Measurements from ENCODE around the gene CAPN9. TPM values are rescaled to one million over a fixed set of nuclear protein-coding genes. Genes with fewer than 3 reads are reported as not detected.

CAPN9 gene
- total and polyA plus RNA-seq, 4 experiments from 2014 or later: 0.24 TPM; not detected in 3

DNA sequence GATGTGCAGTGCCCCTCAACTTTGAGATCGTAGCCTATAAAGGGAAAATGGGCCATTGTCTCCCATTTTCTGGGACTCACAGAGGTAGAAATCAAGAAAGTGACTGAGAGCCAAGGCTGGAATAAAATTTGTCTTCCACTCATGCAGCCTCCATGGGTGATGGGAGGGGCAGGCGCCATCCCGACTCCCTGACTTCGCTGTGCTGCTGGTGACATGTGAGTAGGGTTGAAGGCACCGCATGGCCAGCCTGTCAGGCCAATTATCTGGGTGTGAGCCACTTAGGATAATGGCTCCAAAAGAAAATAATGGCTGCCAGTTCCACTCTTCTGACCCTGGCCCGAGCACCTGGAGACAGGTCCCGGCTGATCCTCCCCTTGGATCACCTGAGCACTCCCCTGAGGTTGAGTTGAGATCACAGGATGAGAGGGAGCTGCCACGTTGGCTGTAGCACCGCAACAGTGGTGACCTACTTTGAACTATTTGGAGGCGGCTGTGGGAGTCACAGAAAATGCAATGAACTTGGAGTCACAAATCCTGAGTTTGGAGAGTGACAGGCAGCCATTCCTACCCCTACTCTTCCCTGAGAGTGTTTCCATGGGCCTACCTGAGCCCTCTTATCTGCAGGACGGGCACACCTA, 26.3 kb downstream of the CAPN9 start:
- no peak overlapping the region for H3K4me3 Mint-ChIP-seq
- H3K27me3 Mint-ChIP-seq: peaks cover 0 to 14% of the 10 kb centered on the region in 2 donors
- Histone ChIP-seq H3K4me3 (ENCODE audit: low read length in 2 of 2) (no peak overlapping the region), H3K36me3 (ENCODE audit: insufficient read depth, low read length) (no peaks in the 10 kb centered on the region), H3K9me3 (ENCODE audit: control insufficient read depth in 1 of 2, low read length in 2 of 2) (no peaks in the 10 kb centered on the region), H3K27me3 (ENCODE audit: insufficient read depth, low read length) (no peaks in the 10 kb centered on the region), H3K27ac (ENCODE audit: low read depth, low read length) (no peak overlapping the region), H3K4me1 (ENCODE audit: insufficient read depth, low read length) (no peaks in the 10 kb centered on the region)
- no peak overlapping the region for H3K27ac Mint-ChIP-seq
- ChIA-PET POLR2A (ENCODE audit: partially characterized antibody) (no interaction called here), CTCF (ENCODE audit: partially characterized antibody) (interaction anchor here (1.5 kb wide), 1 partner anchor 8 kb away, joined by 4 read pairs; no protein-coding TSS in a partner anchor)
- no peaks in the 10 kb centered on the region for H3K36me3 Mint-ChIP-seq
- H3K4me1 Mint-ChIP-seq: no peaks in the 10 kb centered on the region
- intact Hi-C loops (cut with micrococcal nuclease): no loop called here
- no peak for DNase-seq
- peaks cover 0 to 6% (median 0%) of the 10 kb centered on the region in 8 donors for H3K9me3 Mint-ChIP-seq

DNA sequence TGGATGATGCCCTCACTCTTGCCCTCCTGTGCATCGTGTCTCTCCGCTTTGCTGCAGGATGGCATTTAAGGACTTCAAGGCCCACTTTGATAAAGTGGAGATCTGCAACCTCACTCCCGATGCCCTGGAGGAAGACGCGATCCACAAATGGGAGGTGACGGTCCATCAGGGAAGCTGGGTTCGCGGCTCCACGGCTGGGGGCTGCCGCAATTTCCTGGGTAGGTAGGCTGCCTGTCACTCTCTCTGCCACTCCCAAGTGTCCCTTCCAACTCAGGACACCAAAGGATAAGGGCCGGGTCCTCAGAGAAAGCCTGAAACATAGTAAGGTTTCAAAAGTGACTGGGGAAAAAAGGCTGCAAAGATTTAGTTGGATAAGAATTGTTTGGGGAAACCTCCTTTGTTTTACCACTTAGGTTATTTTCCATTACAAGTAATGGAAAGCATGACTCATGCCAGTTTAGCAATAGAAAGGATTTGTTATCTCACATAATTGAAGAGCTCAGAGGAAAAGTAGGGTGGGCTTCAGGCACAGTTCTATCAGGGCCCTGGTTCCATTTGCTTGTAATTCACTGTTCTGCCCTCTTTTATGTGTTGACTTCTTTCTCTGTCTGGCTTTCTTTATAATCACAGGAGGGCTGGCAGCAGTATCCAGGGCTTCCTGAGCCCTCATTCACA, 31.9 kb downstream of the CAPN9 start:
- H3K27ac ChIP-seq (ENCODE audit: low read depth, low read length): no peak overlapping the region
- intact Hi-C loops (cut with micrococcal nuclease): no loop called here
- no peaks in the 10 kb centered on the region for H3K4me1 ChIP-seq (ENCODE audit: insufficient read depth, low read length)
- no peak overlapping the region for H3K27ac Mint-ChIP-seq
- H3K9me3 Mint-ChIP-seq: peaks cover 0 to 3% (median 0%) of the 10 kb centered on the region in 8 donors
- no peak overlapping the region for H3K4me3 ChIP-seq (ENCODE audit: low read length in 2 of 2)
- DNase-seq: no peak
- H3K4me1 Mint-ChIP-seq: no peaks in the 10 kb centered on the region
- ChIA-PET POLR2A (ENCODE audit: partially characterized antibody) (no interaction called here), CTCF (ENCODE audit: partially characterized antibody) (no interaction called here)
- H3K4me3 Mint-ChIP-seq: no peak overlapping the region
- no peaks in the 10 kb centered on the region for H3K27me3 ChIP-seq (ENCODE audit: insufficient read depth, low read length)
- H3K9me3 ChIP-seq (ENCODE audit: control insufficient read depth in 1 of 2, low read length in 2 of 2): no peaks in the 10 kb centered on the region
- H3K36me3 Mint-ChIP-seq: no peaks in the 10 kb centered on the region
- H3K36me3 ChIP-seq (ENCODE audit: insufficient read depth, low read length): no peaks in the 10 kb centered on the region
- H3K27me3 Mint-ChIP-seq: peaks cover 2 to 11% of the 10 kb centered on the region in 2 donors

DNA sequence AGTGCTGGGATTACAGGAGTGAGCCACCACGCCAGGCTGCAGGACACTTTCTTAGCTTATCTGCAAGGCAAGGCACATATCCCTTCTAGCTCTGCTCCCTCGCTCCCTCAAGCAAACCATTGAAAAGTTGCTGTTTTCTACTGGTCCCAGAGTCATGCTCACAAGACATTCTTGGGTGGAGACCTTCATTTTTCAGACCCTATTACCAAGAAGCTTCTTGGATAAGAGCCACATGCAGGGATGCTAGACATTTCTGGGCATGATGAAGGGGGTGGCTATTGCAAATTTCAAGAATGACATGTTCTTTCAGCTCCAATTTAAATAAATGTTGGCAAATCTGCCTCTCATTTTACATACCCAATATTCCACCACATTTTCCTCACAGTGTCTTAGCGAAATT, 33.9 kb downstream of the CAPN9 start:
- intact Hi-C loops (cut with micrococcal nuclease): no loop called here
- ChIA-PET POLR2A (ENCODE audit: partially characterized antibody) (no interaction called here), CTCF (ENCODE audit: partially characterized antibody) (interaction anchor here (1.1 kb wide), 1 partner anchor 8 kb away, joined by 4 read pairs; no protein-coding TSS in a partner anchor)
- Histone ChIP-seq H3K4me1 (ENCODE audit: insufficient read depth, low read length) (no peaks in the 10 kb centered on the region), H3K27me3 (ENCODE audit: insufficient read depth, low read length) (no peaks in the 10 kb centered on the region), H3K4me3 (ENCODE audit: low read length in 2 of 2) (no peak overlapping the region), H3K9me3 (ENCODE audit: control insufficient read depth in 1 of 2, low read length in 2 of 2) (no peaks in the 10 kb centered on the region), H3K36me3 (ENCODE audit: insufficient read depth, low read length) (no peaks in the 10 kb centered on the region), H3K27ac (ENCODE audit: low read depth, low read length) (no peak overlapping the region)
- Mint-ChIP-seq H3K4me3 (no peak overlapping the region), H3K36me3 (no peaks in the 10 kb centered on the region), H3K4me1 (no peaks in the 10 kb centered on the region), H3K27ac (no peak overlapping the region), H3K27me3 (peaks cover 2 to 10% of the 10 kb centered on the region in 2 donors), H3K9me3 (peaks cover 0 to under 1% (median 0%) of the 10 kb centered on the region in 8 donors)
- DNase-seq: no peak

DNA sequence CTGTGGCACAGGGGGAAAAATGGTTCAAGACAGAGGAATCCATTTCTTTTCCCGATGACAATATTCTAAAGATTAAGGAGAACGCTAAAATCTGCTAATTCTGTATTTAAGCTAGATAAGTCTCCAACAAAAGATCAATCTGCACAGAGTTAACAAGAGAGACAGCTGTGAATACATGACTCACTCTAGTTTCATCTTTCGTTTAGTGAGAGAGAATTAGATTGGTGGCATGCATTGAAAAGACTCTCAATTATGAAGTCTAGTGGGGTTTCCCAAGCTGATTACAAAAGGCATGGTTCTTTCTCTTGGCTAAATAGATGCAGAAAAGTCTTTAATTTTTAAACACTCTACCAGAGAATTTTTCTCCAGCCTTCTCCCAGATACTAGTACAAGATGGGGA, 34.4 kb downstream of the CAPN9 start:
- H3K36me3 Mint-ChIP-seq: no peaks in the 10 kb centered on the region
- no peak overlapping the region for H3K27ac Mint-ChIP-seq
- no peaks in the 10 kb centered on the region for H3K9me3 Mint-ChIP-seq
- DNase-seq: no peak
- no peak overlapping the region for H3K27ac ChIP-seq (ENCODE audit: low read depth, low read length)
- H3K4me1 ChIP-seq (ENCODE audit: insufficient read depth, low read length): no peaks in the 10 kb centered on the region
- H3K27me3 ChIP-seq (ENCODE audit: insufficient read depth, low read length): no peaks in the 10 kb centered on the region
- H3K4me1 Mint-ChIP-seq: no peaks in the 10 kb centered on the region
- H3K4me3 ChIP-seq (ENCODE audit: low read length in 2 of 2): no peak overlapping the region
- no peak overlapping the region for H3K4me3 Mint-ChIP-seq
- ChIA-PET POLR2A (ENCODE audit: partially characterized antibody) (no interaction called here), CTCF (ENCODE audit: partially characterized antibody) (interaction anchor here (1.1 kb wide), 1 partner anchor 9 kb away, joined by 4 read pairs; no protein-coding TSS in a partner anchor)
- no peaks in the 10 kb centered on the region for H3K9me3 ChIP-seq (ENCODE audit: control insufficient read depth in 1 of 2, low read length in 2 of 2)
- H3K36me3 ChIP-seq (ENCODE audit: insufficient read depth, low read length): no peaks in the 10 kb centered on the region
- peaks cover 2 to 6% of the 10 kb centered on the region in 2 donors for H3K27me3 Mint-ChIP-seq
- intact Hi-C loops (cut with micrococcal nuclease): no loop called here

DNA sequence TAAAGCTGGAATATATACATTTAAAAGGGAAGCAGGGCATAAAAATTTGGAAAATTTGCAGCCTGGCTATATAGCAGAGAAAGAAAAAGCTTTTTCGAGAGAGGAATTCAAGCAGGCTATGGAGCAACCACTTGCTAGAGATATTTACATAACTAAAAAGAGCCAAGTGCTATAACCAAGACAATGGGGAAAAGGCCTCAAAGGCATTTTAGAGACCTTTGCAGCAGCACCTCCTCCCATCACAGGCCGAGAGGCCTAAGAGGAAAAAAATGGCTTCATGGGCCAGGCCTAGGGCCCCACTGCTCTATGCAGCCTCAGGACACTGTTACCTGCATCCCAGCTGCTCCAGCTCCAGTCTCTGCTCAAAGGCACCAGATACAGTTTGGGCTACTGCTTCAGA, 37.0 kb downstream of the CAPN9 start:
- Histone ChIP-seq H3K4me1 (ENCODE audit: insufficient read depth, low read length) (no peaks in the 10 kb centered on the region), H3K4me3 (ENCODE audit: low read length in 2 of 2) (no peak overlapping the region), H3K27me3 (ENCODE audit: insufficient read depth, low read length) (no peaks in the 10 kb centered on the region), H3K27ac (ENCODE audit: low read depth, low read length) (no peak overlapping the region), H3K9me3 (ENCODE audit: control insufficient read depth in 1 of 2, low read length in 2 of 2) (no peaks in the 10 kb centered on the region), H3K36me3 (ENCODE audit: insufficient read depth, low read length) (no peaks in the 10 kb centered on the region)
- no peak overlapping the region for H3K4me3 Mint-ChIP-seq
- H3K36me3 Mint-ChIP-seq: no peaks in the 10 kb centered on the region
- ChIA-PET POLR2A (ENCODE audit: partially characterized antibody) (no interaction called here), CTCF (ENCODE audit: partially characterized antibody) (no interaction called here)
- no peaks in the 10 kb centered on the region for H3K4me1 Mint-ChIP-seq
- H3K9me3 Mint-ChIP-seq: no peaks in the 10 kb centered on the region
- no peak overlapping the region for H3K27ac Mint-ChIP-seq
- intact Hi-C loops (cut with micrococcal nuclease): no loop called here
- DNase-seq: no peak
- peaks cover 6 to 7% of the 10 kb centered on the region in 2 donors for H3K27me3 Mint-ChIP-seq

DNA sequence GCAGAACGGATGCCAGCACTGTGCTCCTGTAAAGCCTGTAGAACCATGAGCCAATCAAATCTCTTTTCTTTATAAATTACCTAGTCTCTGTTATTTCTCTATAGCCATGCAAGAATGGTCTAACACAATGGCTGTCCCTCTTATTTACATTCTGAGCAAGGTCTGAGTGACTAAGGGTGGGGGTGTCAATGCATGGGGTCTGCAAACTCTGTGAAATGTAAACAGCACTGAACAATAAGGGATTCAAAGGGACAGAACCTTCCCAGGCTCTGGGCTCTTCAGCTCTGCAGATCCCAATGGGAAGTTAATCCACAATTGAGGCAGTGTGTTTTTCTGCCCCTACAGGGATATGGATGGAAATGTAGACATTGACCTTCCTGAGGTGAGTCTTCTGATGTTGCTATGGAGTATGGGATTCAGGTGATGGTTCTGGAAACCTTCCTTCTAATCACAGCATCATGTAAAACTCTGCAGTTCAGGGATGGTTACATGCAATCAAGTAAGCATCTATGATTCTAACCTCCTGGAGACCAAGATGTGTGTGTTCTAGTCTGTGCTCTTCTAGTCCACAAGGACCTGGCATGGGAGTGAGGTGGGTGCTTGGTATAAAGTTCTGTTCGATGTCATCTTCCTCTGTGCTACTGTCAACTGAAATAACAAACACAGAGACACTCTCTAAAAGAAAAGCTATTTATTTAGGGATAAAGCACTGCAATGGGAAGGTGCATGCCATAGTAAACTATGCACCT, 38.6 kb downstream of the CAPN9 start:
- Mint-ChIP-seq H3K36me3 (no peaks in the 10 kb centered on the region), H3K27ac (no peak overlapping the region), H3K4me1 (no peaks in the 10 kb centered on the region), H3K4me3 (no peak overlapping the region), H3K9me3 (no peaks in the 10 kb centered on the region), H3K27me3 (peaks cover 1 to 4% of the 10 kb centered on the region in 2 donors)
- Histone ChIP-seq H3K36me3 (ENCODE audit: insufficient read depth, low read length) (no peaks in the 10 kb centered on the region), H3K4me1 (ENCODE audit: insufficient read depth, low read length) (no peaks in the 10 kb centered on the region), H3K27ac (ENCODE audit: low read depth, low read length) (no peak overlapping the region), H3K27me3 (ENCODE audit: insufficient read depth, low read length) (no peaks in the 10 kb centered on the region), H3K9me3 (ENCODE audit: control insufficient read depth in 1 of 2, low read length in 2 of 2) (no peaks in the 10 kb centered on the region), H3K4me3 (ENCODE audit: low read length in 2 of 2) (no peak overlapping the region)
- ChIA-PET POLR2A (ENCODE audit: partially characterized antibody) (no interaction called here), CTCF (ENCODE audit: partially characterized antibody) (no interaction called here)
- intact Hi-C loops (cut with micrococcal nuclease): no loop called here
- no peak for DNase-seq

DNA sequence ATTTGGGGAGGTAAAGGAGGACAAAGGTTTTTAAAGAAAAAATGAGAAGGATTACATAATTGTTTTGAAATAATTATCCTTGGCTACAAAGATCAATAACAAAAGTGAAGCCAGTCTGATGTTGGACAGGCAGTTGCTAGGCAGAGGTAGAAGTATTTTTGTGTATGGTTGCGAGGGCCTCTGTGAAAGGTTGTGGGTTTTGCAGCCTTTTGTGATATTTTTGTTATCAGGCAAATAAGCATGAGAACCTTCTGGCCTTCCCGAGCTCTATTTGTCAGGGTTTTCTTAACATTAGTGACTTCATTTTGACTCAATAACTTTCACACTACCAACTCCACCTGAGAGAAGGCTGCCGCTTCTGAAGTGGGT, 39.2 kb downstream of the CAPN9 start:
- CTCF ChIA-PET (ENCODE audit: partially characterized antibody): no interaction called here

More for the DNA sequence above, 39.2 kb downstream of the CAPN9 start:
- Histone ChIP-seq H3K27me3 (ENCODE audit: insufficient read depth, low read length) (no peaks in the 10 kb centered on the region), H3K9me3 (ENCODE audit: control insufficient read depth in 1 of 2, low read length in 2 of 2) (no peaks in the 10 kb centered on the region), H3K36me3 (ENCODE audit: insufficient read depth, low read length) (no peaks in the 10 kb centered on the region), H3K4me3 (ENCODE audit: low read length in 2 of 2) (no peak overlapping the region), H3K27ac (ENCODE audit: low read depth, low read length) (no peak overlapping the region), H3K4me1 (ENCODE audit: insufficient read depth, low read length) (no peaks in the 10 kb centered on the region)
- Mint-ChIP-seq H3K4me1 (no peaks in the 10 kb centered on the region), H3K9me3 (no peaks in the 10 kb centered on the region), H3K4me3 (no peak overlapping the region), H3K27ac (no peak overlapping the region), H3K27me3 (peaks cover 1 to 4% of the 10 kb centered on the region in 2 donors), H3K36me3 (no peaks in the 10 kb centered on the region)
- intact Hi-C loops (cut with micrococcal nuclease): no loop called here
- no peak for DNase-seq
- POLR2A ChIA-PET (ENCODE audit: partially characterized antibody): no interaction called here

All from CD4-positive, alpha-beta memory T cell (primary cell).